OCI-LY1 (cell line): ENCODE data around the gene FBN1.

Experiments used
- H2AFZ ChIP-seq: fragments of 200-600 bp; sonication (generic), shearing (Covaris generic); 2 replicates; pipeline ENCODE4 v1.6.0; 2014; ENCODE audit warnings: antibody characterized with exemption, mild to moderate bottlenecking, low read length
- H3F3A ChIP-seq: fragments of 200-600 bp; sonication (generic), shearing (Covaris generic); 2 replicates; pipeline ENCODE4 v1.6.0; 2014; ENCODE audit warnings: mild to moderate bottlenecking, antibody characterized with exemption, low read length, moderate library complexity; ENCODE audit not compliant: insufficient read depth
- H3K27ac ChIP-seq: fragments of 200-600 bp; sonication (generic); 2 replicates; pipeline ENCODE4 v1.5.1; 2014; ENCODE audit warnings: low read length, mixed run types, mild to moderate bottlenecking, low read depth; ENCODE audit not compliant: poor library complexity, severe bottlenecking
- H3K27me3 ChIP-seq: fragments of 200-600 bp; sonication (generic); 2 replicates; pipeline ENCODE4 v1.6.0; 2014; ENCODE audit warnings: antibody characterized with exemption, mild to moderate bottlenecking, low read length, moderate library complexity; ENCODE audit not compliant: insufficient read depth
- H3K36me3 ChIP-seq: fragments of 200-600 bp; sonication (generic); 2 replicates; pipeline ENCODE4 v1.6.1; 2014; ENCODE audit warnings: mild to moderate bottlenecking, antibody characterized with exemption, low read length, moderate library complexity, mixed read lengths; ENCODE audit not compliant: insufficient read depth
- H3K4me1 ChIP-seq: fragments of 200-600 bp; sonication (generic); 2 replicates; pipeline ENCODE4 v1.5.1; 2014; ENCODE audit warnings: mild to moderate bottlenecking, low read length, moderate library complexity; ENCODE audit not compliant: insufficient read depth, severe bottlenecking
- H3K4me2 ChIP-seq: fragments of 200-600 bp; sonication (generic), shearing (Covaris generic); 2 replicates; pipeline ENCODE4 v1.6.1; 2014; ENCODE audit warnings: low read length
- H3K4me3 ChIP-seq: fragments of 200-600 bp; sonication (generic); 2 replicates; pipeline ENCODE4 v1.5.1; 2014; ENCODE audit warnings: low read length, low read depth, mild to moderate bottlenecking, mixed read lengths; ENCODE audit not compliant: poor library complexity, severe bottlenecking
- H3K79me2 ChIP-seq: fragments of 200-600 bp; shearing (Covaris generic); 2 replicates; pipeline ENCODE4 v1.6.1; 2016; ENCODE audit warnings: mixed run types, low read length, mixed read lengths; ENCODE audit not compliant: insufficient read depth
- H3K9ac ChIP-seq: fragments of 200-600 bp; sonication (generic), shearing (Covaris generic); 2 replicates; pipeline ENCODE4 v1.6.1; 2014; ENCODE audit warnings: mild to moderate bottlenecking, low read length, mixed read lengths
- H3K9me2 ChIP-seq: fragments of 200-600 bp; sonication (generic), shearing (Covaris generic); 2 replicates; pipeline ENCODE4 v1.6.1; 2014; ENCODE audit warnings: low read depth, mild to moderate bottlenecking, low read length, mixed read lengths
- H3K9me3 ChIP-seq: fragments of 200-600 bp; shearing (Covaris generic); 2 replicates; pipeline ENCODE4 v1.6.1; 2014; ENCODE audit warnings: low read length, mixed read lengths
- H4K20me1 ChIP-seq: fragments of 200-600 bp; sonication (generic), shearing (Covaris generic); 2 replicates; pipeline ENCODE4 v1.6.0; 2016; ENCODE audit warnings: mild to moderate bottlenecking, low read length; ENCODE audit not compliant: insufficient read depth
- CTCF ChIP-seq: fragments of 200-600 bp; sonication (generic), shearing (Covaris generic); IDR thresholded peaks from 2 replicates; pipeline ENCODE4 v1.5.1; 2017; ENCODE audit warnings: mild to moderate bottlenecking, antibody characterized with exemption, low read length, moderate library complexity, mixed read lengths
- EZH2 ChIP-seq: fragments of 200-600 bp; sonication (generic), shearing (Covaris generic); IDR thresholded peaks from 2 replicates; pipeline ENCODE4 v1.8.0; 2017; ENCODE audit warnings: borderline replicate concordance, mixed run types, mild to moderate bottlenecking, antibody characterized with exemption, low read length, moderate library complexity, mixed read lengths

Gene FBN1

GRCh38 chr15:48407646-48408045 is 237.9 kb downstream of the FBN1 start:
- Histone ChIP-seq H3K9ac (no peak overlapping the region), H3K9me3 (no peaks in the 10 kb centered on the region), H3K4me1 (no peaks in the 10 kb centered on the region), H3K79me2 (no peaks in the 10 kb centered on the region), H2AFZ (no peak overlapping the region), H3K27me3 (no peaks in the 10 kb centered on the region), H3K27ac (no peak overlapping the region), H3F3A (no peaks in the 10 kb centered on the region), H3K4me2 (no peak overlapping the region), H4K20me1 (no peaks in the 10 kb centered on the region), H3K4me3 (no peak overlapping the region), H3K9me2 (no peaks in the 10 kb centered on the region), H3K36me3 (no peaks in the 10 kb centered on the region)
- TF ChIP-seq CTCF (no peak), EZH2 (no peak)

GRCh38 chr15:48406911-48407310 is 238.6 kb downstream of the FBN1 start:
- Histone ChIP-seq H2AFZ (no peak overlapping the region), H3K79me2 (no peaks in the 10 kb centered on the region), H3K27me3 (no peaks in the 10 kb centered on the region), H3K4me3 (no peak overlapping the region), H3F3A (no peaks in the 10 kb centered on the region), H4K20me1 (no peaks in the 10 kb centered on the region), H3K27ac (no peak overlapping the region), H3K9ac (no peak overlapping the region), H3K9me2 (no peaks in the 10 kb centered on the region), H3K4me1 (no peaks in the 10 kb centered on the region), H3K36me3 (no peaks in the 10 kb centered on the region), H3K4me2 (no peak overlapping the region), H3K9me3 (no peaks in the 10 kb centered on the region)
- TF ChIP-seq EZH2, result no peak
- TF ChIP-seq CTCF, result peak; percentile 28

GRCh38 chr15:48406266-48406891 is 239.1 kb downstream of the FBN1 start:
- no peak overlapping the region for H3K4me2 ChIP-seq
- H3K9me3 ChIP-seq, result no peaks in the 10 kb centered on the region
- H3K9me2 ChIP-seq, result no peaks in the 10 kb centered on the region
- no peak overlapping the region for H3K9ac ChIP-seq
- H3K4me3 ChIP-seq, result no peak overlapping the region
- H3K36me3 ChIP-seq, result no peaks in the 10 kb centered on the region
- no peak overlapping the region for H2AFZ ChIP-seq
- H3K27ac ChIP-seq, result no peak overlapping the region
- no peaks in the 10 kb centered on the region for H3K4me1 ChIP-seq
- H3K27me3 ChIP-seq, result no peaks in the 10 kb centered on the region
- H3K79me2 ChIP-seq, result no peaks in the 10 kb centered on the region
- H3F3A ChIP-seq, result no peaks in the 10 kb centered on the region
- no peaks in the 10 kb centered on the region for H4K20me1 ChIP-seq
- TF ChIP-seq CTCF, result no peak
- no peak for TF ChIP-seq EZH2
